Activated gamma-delta T cell treated with Interleukin-2 at 50 U/mL for 16 hours (primary cell): ENCODE measurements around the gene DGKG.

Experiments
- DNase-seq: peaks from one replicate; pipeline ENCODE4 v3.0.0-alpha.2; 2020

Gene DGKG

GRCh38 chr3:186236357-186237020, 125.5 kb downstream of the DGKG start:
- DNase-seq: no peak

GRCh38 chr3:186235554-186235953, 126.5 kb downstream of the DGKG start:
- DNase-seq: no peak

GRCh38 chr3:186234152-186234551, 127.9 kb downstream of the DGKG start:
- no peak for DNase-seq

GRCh38 chr3:186226482-186226881, 135.6 kb downstream of the DGKG start:
- DNase-seq: no peak

GRCh38 chr3:186225603-186226002, 136.4 kb downstream of the DGKG start:
- DNase-seq: no peak

- DNase-seq: no peak
Observed at GRCh38 chr3:186224041-186224610, 137.9 kb downstream of the DGKG start.

- DNase-seq: no peak
Observed at GRCh38 chr3:186223476-186223875, 138.6 kb downstream of the DGKG start.

GRCh38 chr3:186221760-186222378, 140.2 kb downstream of the DGKG start:
- DNase-seq: no peak

GRCh38 chr3:186220911-186221645, 141.0 kb downstream of the DGKG start:
- no peak for DNase-seq

- DNase-seq: no peak
Observed at GRCh38 chr3:186220365-186220764, 141.7 kb downstream of the DGKG start.

- no peak for DNase-seq
Observed at GRCh38 chr3:186219211-186219638, 142.8 kb downstream of the DGKG start.

GRCh38 chr3:186218421-186218820, 143.6 kb downstream of the DGKG start:
- DNase-seq: no peak

GRCh38 chr3:186217820-186218164, 144.2 kb downstream of the DGKG start:
- no peak for DNase-seq

GRCh38 chr3:186216900-186217819, 144.9 kb downstream of the DGKG start:
- DNase-seq: no peak

GRCh38 chr3:186214670-186215069, 147.4 kb downstream of the DGKG start:
- no peak for DNase-seq

GRCh38 chr3:186213946-186214345, 148.1 kb downstream of the DGKG start:
- no peak for DNase-seq

- no peak for DNase-seq
Observed at GRCh38 chr3:186212611-186213010, 149.4 kb downstream of the DGKG start.

GRCh38 chr3:186210852-186211500, 151.1 kb downstream of the DGKG start:
- DNase-seq: no peak

GRCh38 chr3:186209810-186210752, 152.0 kb downstream of the DGKG start:
- DNase-seq: no peak

- DNase-seq: no peak
Observed at GRCh38 chr3:186208296-186208989, 153.6 kb downstream of the DGKG start.
